LNCaP clone FGC (cell line): ENCODE data around the gene CCDC159.
"Not testable (repeated sequence)": the region's sequence is repeated elsewhere in the genome, so short reads cannot be mapped to it uniquely, and the experiment has no call there.

Experiments
- DNase-seq: peaks from one replicate; pipeline ENCODE4 v3.0.0-alpha.2; 2011; ENCODE audit warnings: low read depth
- H3K4me3 ChIP-seq: 2 replicates; pipeline ENCODE4 v1.5.1; 2011; ENCODE audit warnings: mild to moderate bottlenecking, low read depth, low read length, control low read depth
- TF ChIP-seq, protein P1 (sequence below): IDR thresholded peaks from 2 replicates; pipeline ENCODE4 v1.5.1; 2012; ENCODE audit warnings: mild to moderate bottlenecking; ENCODE audit not compliant: control insufficient read depth, insufficient read depth; ENCODE audit errors: extremely low read depth

CCDC159 gene

DNA sequence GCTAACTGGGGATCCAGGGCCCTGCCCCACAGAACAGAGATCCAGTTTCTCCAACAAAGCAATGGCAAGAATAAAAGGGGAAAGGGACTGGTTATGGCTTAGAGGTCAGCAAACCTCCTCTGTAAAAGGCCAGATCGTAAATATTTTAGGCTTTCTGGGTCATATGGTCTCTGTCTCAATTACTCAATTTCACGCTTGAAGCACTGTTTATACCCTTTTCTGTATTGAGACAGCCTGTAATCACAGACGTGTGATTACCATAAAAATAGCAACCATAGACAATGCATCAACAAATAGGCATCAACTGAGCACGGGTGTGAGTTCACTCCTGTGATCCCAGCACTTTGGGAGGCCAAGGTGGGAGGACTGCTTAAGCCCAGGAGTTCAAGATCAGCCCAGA, 16.2 kb upstream of the CCDC159 start:
- TF ChIP-seq, protein P1, sequence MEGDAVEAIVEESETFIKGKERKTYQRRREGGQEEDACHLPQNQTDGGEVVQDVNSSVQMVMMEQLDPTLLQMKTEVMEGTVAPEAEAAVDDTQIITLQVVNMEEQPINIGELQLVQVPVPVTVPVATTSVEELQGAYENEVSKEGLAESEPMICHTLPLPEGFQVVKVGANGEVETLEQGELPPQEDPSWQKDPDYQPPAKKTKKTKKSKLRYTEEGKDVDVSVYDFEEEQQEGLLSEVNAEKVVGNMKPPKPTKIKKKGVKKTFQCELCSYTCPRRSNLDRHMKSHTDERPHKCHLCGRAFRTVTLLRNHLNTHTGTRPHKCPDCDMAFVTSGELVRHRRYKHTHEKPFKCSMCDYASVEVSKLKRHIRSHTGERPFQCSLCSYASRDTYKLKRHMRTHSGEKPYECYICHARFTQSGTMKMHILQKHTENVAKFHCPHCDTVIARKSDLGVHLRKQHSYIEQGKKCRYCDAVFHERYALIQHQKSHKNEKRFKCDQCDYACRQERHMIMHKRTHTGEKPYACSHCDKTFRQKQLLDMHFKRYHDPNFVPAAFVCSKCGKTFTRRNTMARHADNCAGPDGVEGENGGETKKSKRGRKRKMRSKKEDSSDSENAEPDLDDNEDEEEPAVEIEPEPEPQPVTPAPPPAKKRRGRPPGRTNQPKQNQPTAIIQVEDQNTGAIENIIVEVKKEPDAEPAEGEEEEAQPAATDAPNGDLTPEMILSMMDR = no peak
- no peak for DNase-seq
- H3K4me3 ChIP-seq = no peak overlapping the region

DNA sequence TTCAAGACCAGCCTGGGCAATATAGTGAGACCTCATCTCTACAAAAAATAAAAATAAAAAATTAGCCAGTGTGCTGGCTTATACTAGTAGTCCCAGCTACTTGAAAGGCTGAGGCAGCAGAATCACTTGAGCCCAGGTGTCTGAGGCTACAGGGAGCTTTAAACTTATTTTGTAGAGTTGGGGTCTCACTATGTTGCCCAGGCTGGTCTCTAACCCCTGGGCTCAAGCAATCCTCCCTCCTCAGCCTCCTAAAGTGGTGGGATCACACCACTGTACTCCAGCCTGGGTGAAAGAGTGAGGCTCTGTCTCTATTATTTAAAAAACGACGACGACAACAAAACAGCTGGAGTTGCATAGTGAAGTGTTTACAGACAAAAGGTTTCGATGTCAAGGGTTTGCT, 14.8 kb upstream of the CCDC159 start:
- no peak for DNase-seq
- no peak overlapping the region for H3K4me3 ChIP-seq
- TF ChIP-seq, protein P1 = no peak

DNA sequence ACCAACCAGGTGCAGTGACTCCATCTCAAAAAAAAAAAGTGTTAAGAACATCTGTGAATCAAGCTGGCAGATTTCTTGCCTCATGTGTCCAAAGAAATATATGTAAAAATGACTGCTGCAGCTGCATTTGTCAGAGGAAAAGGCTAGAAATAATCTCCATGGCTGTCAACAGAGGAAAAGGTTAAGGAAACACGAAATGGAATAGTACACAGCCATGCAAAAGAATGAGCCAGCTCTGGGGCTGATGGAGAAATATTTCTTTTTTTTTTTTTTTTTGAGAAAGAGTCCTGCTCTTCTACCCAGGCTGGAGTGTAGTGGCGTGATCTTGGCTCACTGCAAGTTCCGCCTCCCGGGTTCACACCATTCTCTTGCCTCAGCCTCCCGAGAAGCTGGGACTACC, 13.5 kb upstream of the CCDC159 start:
- TF ChIP-seq, protein P1 = no peak
- no peak for DNase-seq
- H3K4me3 ChIP-seq = no peak overlapping the region

DNA sequence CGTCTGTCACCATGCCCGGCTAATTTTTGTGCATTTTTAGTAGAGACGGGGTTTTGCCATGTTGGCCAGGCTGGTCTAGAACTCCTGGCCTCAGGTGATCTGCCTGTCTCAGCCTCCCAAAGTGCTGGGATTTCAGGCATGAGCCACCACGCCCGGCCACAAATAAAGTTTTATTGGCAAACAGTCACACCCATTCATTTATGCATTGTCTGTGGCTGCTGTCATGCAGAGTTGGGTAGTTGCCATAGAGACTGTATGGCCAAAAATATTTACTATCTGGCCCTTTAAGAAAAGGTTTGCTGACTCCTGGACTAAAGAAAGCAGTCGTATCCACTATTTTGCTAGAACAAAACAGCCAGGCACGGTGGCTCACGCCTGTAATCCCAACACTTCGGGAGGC, 12.5 kb upstream of the CCDC159 start:
- H3K4me3 ChIP-seq, DNase-seq: not testable (repeated sequence)

DNA sequence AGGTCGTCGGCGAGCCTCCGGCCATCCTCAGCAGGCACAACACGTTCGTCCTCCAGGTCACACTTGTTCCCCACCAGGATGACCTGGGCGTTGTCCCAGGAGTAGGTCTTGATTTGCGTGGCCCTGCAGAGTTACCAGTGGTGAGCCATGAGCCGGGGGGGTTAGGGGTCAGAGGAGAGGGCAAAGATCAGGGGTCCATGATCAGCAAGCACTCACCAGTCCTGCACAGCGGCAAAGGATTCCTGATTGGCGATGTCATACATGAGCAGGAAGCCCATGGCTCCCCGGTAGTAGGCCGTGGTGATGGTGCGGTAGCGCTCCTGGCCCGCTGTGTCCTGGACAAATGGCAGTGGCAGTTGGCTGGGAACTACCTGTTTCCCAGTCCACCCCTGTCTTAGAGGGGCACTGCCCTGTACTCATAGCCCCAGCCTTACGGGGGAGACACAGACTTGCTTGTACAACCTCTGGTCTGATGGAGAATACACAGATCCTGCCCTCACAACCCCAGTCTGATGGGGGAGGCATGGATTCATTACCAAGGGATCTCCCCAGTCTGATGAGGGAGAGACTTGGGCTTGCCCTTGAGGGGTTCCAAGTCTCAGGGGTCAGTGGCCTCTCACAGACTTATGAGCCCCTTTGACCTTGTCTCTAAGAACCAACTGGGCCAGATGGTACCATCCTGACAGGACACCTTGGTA, 10.7 kb upstream of the CCDC159 start:
- TF ChIP-seq, protein P1 = no peak
- DNase-seq = no peak
- no peak overlapping the region for H3K4me3 ChIP-seq

DNA sequence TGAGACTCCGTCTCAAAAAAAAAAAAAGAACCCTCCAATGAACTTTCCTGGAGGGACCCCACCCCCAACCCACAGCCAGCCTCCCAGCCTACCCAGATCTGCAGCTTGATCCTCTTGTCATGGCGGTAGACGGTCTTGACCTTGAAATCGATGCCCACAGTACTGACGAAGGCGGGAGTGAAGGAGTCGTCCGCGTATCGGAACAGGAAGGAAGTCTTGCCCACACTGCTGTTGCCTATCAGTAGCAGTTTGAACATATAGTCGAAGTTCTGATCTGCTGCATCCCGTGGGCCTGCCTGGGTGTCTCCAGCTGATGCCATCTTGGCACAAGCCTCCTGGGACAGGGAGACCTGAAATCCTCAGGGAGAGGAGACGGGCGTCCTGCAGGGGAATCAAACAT, 9.2 kb upstream of the CCDC159 start:
- no peak for DNase-seq
- no peak overlapping the region for H3K4me3 ChIP-seq
- TF ChIP-seq, protein P1 = no peak

DNA sequence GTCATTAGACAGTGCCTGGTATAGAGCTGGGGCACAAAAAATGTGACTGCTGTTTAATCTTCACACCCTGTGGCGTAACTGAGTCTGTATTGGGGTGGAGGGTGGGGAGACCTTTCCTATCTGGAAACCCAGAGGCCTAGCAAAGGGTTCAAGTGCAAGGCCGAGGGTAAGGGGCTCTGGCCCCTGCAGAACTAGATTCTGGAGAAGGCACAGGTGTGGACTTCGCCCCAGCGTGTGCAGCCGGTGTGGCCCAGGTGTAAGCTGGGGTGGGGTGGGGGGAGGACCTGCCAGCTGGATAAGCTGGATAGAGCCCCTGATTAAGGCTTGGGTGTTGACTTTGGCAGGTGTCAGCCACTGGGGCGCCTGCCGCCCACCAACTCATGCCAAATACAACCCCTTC, 8.2 kb upstream of the CCDC159 start:
- TF ChIP-seq, protein P1 = no peak
- H3K4me3 ChIP-seq = peak overlapping the region; percentile 79

More for the DNA sequence above, 8.2 kb upstream of the CCDC159 start:
- DNase-seq = no peak
